HEK293 (cell line): ENCODE results near the gene RTCA.

Experiments used
- CTCF ChIA-PET: fragments of 350-600 bp; formaldehyde crosslinking; extraction: SDS; loops from one replicate; lab custom pipeline; 2021; ENCODE audit warnings: antibody characterized with exemption; lab: Yijun Ruan, JAX
- POLR2A ChIA-PET: fragments of 300-600 bp; formaldehyde crosslinking; extraction: SDS; loops from one replicate; lab custom pipeline; 2020; ENCODE audit warnings: antibody characterized with exemption, inconsistent platforms; lab: Yijun Ruan, JAX
- H3K27ac ChIP-seq: fragments of 200-500 bp; sonication (Bioruptor generic); 2 replicates; pipeline ENCODE4 v1.5.1; 2014; ENCODE audit warnings: low read depth, low read length, control low read depth, inconsistent platforms; ENCODE audit errors: extremely low read depth
- H3K36me3 ChIP-seq, 2 experiments: fragments of 200-500 bp in 1 of 2; sonication (Bioruptor generic) in 1 of 2; 1 replicate in 1 of 2; 2 replicates in 1 of 2; pipeline ENCODE4 v1.5.1; 2014 to 2017; ENCODE audit warnings: inconsistent platforms in 2 of 2, low read length in 2 of 2; ENCODE audit not compliant: control insufficient read depth in 2 of 2, insufficient read depth in 1 of 2
- H3K4me1 ChIP-seq: fragments of 200-500 bp; sonication (Bioruptor generic); 2 replicates; pipeline ENCODE4 v1.5.1; 2014; ENCODE audit warnings: mild to moderate bottlenecking, low read length, inconsistent platforms; ENCODE audit not compliant: control insufficient read depth, insufficient read depth
- H3K4me3 ChIP-seq: 2 replicates; pipeline ENCODE4 v1.5.1; 2011; ENCODE audit warnings: low read depth, mild to moderate bottlenecking, control low read depth, low read length, moderate library complexity
- H3K9me3 ChIP-seq: fragments of 200-500 bp; sonication (Bioruptor generic); 2 replicates; pipeline ENCODE4 v1.5.1; 2014; ENCODE audit warnings: low read depth, low read length, inconsistent platforms; ENCODE audit not compliant: control insufficient read depth, insufficient read depth
- FEZF1 ChIP-seq: fragments of 450-650 bp; formaldehyde crosslinking; IDR thresholded peaks from 2 replicates; pipeline ENCODE4 v1.5.1; 2016; ENCODE audit warnings: missing biosample characterization, missing genetic modification characterization
- HOXA7 ChIP-seq: sonication (generic); formaldehyde crosslinking; IDR thresholded peaks from 2 replicates; pipeline ENCODE4 v1.8.1; 2022; ENCODE audit warnings: missing genetic modification reagents, borderline replicate concordance
- MEIS1 ChIP-seq: sonication (generic); formaldehyde crosslinking; IDR thresholded peaks from 2 replicates; pipeline ENCODE4 v1.8.1; 2022; ENCODE audit warnings: missing genetic modification reagents, mild to moderate bottlenecking, borderline replicate concordance
- WT1 ChIP-seq: fragments of 450-650 bp; formaldehyde crosslinking; IDR thresholded peaks from 2 replicates; pipeline ENCODE4 v1.5.1; 2016; ENCODE audit warnings: missing biosample characterization, missing genetic modification characterization
- ZFP41 ChIP-seq: fragments of 450-650 bp; formaldehyde crosslinking; IDR thresholded peaks from 2 replicates; pipeline ENCODE4 v1.5.1; 2016; ENCODE audit warnings: missing biosample characterization, missing genetic modification characterization, borderline replicate concordance
- ZIC2 ChIP-seq: fragments of 450-650 bp; formaldehyde crosslinking; IDR thresholded peaks from 2 replicates; pipeline ENCODE4 v1.5.1; 2016; ENCODE audit warnings: missing biosample characterization, missing genetic modification characterization
- ZNF132 ChIP-seq: fragments of 450-650 bp; formaldehyde crosslinking; IDR thresholded peaks from 2 replicates; pipeline ENCODE4 v1.5.1; 2017; ENCODE audit warnings: missing biosample characterization, missing genetic modification characterization, borderline replicate concordance
- ZNF138 ChIP-seq: fragments of 450-650 bp; formaldehyde crosslinking; IDR thresholded peaks from 2 replicates; pipeline ENCODE4 v1.5.1; 2016; ENCODE audit warnings: missing biosample characterization, missing genetic modification characterization, borderline replicate concordance
- ZNF23 ChIP-seq: fragments of 450-650 bp; formaldehyde crosslinking; IDR thresholded peaks from 2 replicates; pipeline ENCODE4 v1.5.1; 2016; ENCODE audit warnings: missing biosample characterization, missing genetic modification characterization, borderline replicate concordance
- ZNF600 ChIP-seq: fragments of 450-650 bp; formaldehyde crosslinking; IDR thresholded peaks from 2 replicates; pipeline ENCODE4 v1.5.1; 2016; ENCODE audit warnings: missing biosample characterization, missing genetic modification characterization
- ZSCAN30 ChIP-seq: fragments of 450-650 bp; IDR thresholded peaks from 2 replicates; pipeline ENCODE4 v1.5.1; 2018; ENCODE audit warnings: missing biosample characterization, mild to moderate bottlenecking, missing genetic modification characterization, moderate library complexity
- TF ChIP-seq, protein P1 (sequence below): fragments of 450-650 bp; formaldehyde crosslinking; IDR thresholded peaks from 2 replicates; pipeline ENCODE4 v1.5.1; 2016; ENCODE audit warnings: missing biosample characterization, missing genetic modification characterization
- TF ChIP-seq, protein P2 (sequence below): fragments of 450-650 bp; formaldehyde crosslinking; IDR thresholded peaks from 2 replicates; pipeline ENCODE4 v1.5.1; 2017; ENCODE audit warnings: missing biosample characterization, missing genetic modification characterization
- TF ChIP-seq, protein P3 (sequence below): fragments of 450-650 bp; formaldehyde crosslinking; IDR thresholded peaks from 2 replicates; pipeline ENCODE4 v1.5.1; 2016; ENCODE audit warnings: missing biosample characterization, missing genetic modification characterization, low read depth
- TF ChIP-seq, protein P4 (sequence below): fragments of 450-650 bp; formaldehyde crosslinking; IDR thresholded peaks from 2 replicates; pipeline ENCODE4 v1.5.1; 2016; ENCODE audit warnings: missing biosample characterization, missing genetic modification characterization

RTCA gene

DNA sequence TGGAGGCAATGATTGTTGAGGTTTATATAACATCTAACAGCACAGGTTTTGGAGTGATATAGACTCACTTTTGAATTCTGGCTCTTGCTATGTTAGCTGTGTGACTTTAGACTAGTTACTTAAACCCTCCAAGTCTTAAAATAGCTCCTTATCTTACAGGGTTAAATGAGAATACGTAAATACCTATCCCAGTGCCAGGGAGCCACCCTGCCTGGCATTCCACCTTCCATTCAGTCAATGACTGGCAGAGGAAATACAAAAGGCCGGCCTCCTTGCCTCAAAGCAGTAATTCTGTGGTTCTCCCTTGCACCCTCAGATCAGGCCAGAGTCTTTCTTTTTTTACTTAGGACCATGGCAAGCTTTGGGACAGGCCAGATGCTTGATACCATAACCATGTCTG is 48.2 kb upstream of the RTCA start (continued):
- TF ChIP-seq ZIC2 (tag by site-specific recombination) (no peak), ZNF132 (no peak), ZFP41 (tag by site-specific recombination) (no peak), ZSCAN30 (no peak)
- TF ChIP-seq, protein P1, sequence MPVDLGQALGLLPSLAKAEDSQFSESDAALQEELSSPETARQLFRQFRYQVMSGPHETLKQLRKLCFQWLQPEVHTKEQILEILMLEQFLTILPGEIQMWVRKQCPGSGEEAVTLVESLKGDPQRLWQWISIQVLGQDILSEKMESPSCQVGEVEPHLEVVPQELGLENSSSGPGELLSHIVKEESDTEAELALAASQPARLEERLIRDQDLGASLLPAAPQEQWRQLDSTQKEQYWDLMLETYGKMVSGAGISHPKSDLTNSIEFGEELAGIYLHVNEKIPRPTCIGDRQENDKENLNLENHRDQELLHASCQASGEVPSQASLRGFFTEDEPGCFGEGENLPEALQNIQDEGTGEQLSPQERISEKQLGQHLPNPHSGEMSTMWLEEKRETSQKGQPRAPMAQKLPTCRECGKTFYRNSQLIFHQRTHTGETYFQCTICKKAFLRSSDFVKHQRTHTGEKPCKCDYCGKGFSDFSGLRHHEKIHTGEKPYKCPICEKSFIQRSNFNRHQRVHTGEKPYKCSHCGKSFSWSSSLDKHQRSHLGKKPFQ (tag by site-specific recombination) = no peak

DNA sequence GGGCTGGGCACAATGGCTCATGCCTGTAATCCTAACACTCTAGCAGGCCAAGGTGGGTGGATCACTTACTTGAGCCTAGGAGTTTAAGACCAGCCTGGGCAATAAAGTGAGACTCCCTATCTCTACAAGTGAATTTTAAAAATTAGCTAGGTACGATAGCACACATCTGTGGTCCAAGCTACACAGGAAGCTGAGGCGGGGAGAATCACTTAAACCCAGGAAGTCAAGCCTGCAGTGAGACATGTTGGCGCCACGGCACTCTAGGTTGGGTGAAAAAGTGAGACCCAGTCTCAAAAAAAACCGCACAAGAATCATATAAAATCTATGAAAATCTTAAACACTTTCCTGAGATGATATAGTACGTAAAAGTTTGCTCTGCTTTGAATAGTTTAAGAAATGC is 46.6 kb upstream of the RTCA start:
- CTCF ChIA-PET = interaction anchor here (0.6 kb wide), 1 partner anchor 58 kb away, joined by 4 read pairs; no protein-coding TSS in a partner anchor
- TF ChIP-seq ZNF132 = no peak
- TF ChIP-seq ZNF23 (tag by site-specific recombination) = no peak
- TF ChIP-seq, protein P2, sequence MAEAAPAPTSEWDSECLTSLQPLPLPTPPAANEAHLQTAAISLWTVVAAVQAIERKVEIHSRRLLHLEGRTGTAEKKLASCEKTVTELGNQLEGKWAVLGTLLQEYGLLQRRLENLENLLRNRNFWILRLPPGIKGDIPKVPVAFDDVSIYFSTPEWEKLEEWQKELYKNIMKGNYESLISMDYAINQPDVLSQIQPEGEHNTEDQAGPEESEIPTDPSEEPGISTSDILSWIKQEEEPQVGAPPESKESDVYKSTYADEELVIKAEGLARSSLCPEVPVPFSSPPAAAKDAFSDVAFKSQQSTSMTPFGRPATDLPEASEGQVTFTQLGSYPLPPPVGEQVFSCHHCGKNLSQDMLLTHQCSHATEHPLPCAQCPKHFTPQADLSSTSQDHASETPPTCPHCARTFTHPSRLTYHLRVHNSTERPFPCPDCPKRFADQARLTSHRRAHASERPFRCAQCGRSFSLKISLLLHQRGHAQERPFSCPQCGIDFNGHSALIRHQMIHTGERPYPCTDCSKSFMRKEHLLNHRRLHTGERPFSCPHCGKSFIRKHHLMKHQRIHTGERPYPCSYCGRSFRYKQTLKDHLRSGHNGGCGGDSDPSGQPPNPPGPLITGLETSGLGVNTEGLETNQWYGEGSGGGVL (tag by site-specific recombination) = no peak
- TF ChIP-seq ZNF138 (tag by site-specific recombination) = no peak
- no peak for TF ChIP-seq HOXA7
- TF ChIP-seq, protein P3, sequence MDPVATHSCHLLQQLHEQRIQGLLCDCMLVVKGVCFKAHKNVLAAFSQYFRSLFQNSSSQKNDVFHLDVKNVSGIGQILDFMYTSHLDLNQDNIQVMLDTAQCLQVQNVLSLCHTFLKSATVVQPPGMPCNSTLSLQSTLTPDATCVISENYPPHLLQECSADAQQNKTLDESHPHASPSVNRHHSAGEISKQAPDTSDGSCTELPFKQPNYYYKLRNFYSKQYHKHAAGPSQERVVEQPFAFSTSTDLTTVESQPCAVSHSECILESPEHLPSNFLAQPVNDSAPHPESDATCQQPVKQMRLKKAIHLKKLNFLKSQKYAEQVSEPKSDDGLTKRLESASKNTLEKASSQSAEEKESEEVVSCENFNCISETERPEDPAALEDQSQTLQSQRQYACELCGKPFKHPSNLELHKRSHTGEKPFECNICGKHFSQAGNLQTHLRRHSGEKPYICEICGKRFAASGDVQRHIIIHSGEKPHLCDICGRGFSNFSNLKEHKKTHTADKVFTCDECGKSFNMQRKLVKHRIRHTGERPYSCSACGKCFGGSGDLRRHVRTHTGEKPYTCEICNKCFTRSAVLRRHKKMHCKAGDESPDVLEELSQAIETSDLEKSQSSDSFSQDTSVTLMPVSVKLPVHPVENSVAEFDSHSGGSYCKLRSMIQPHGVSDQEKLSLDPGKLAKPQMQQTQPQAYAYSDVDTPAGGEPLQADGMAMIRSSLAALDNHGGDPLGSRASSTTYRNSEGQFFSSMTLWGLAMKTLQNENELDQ = no peak
- TF ChIP-seq WT1 (tag by site-specific recombination) = no peak
- no peak for TF ChIP-seq ZNF600 (tag by site-specific recombination)
- no peak for TF ChIP-seq MEIS1 (CRISPR knock-in tag)
- peaks cover 10 to 35% of the 10 kb centered on the region in 2 experiments for H3K36me3 ChIP-seq
- no peaks in the 10 kb centered on the region for H3K4me1 ChIP-seq
- no peak overlapping the region for H3K4me3 ChIP-seq
- POLR2A ChIA-PET = no interaction called here
- H3K27ac ChIP-seq = no peak overlapping the region
- no peaks in the 10 kb centered on the region for H3K9me3 ChIP-seq

DNA sequence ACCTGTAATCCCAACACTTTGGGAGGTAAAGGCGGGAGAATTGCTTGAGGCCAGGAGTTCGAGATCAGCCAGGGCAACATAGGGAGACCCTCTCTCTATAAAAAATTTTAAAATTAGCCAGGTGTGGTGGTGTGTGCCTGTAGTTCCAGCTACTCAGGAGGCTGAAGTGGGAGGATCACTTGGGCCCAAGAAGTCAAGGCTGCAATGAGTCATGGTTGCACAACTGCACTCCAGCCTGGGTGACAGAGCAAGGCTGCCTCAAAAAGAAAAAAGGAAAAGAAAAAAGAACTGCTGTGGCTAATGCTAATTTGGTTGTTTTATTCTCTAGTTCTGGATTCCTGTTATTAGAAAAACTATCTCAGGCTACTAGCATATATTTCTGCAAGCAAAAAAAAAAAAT is 46.1 kb upstream of the RTCA start:
- no peak overlapping the region for H3K4me3 ChIP-seq
- POLR2A ChIA-PET = no interaction called here
- peaks cover 10 to 31% of the 10 kb centered on the region in 2 experiments for H3K36me3 ChIP-seq
- H3K9me3 ChIP-seq = no peaks in the 10 kb centered on the region
- TF ChIP-seq, protein P4, sequence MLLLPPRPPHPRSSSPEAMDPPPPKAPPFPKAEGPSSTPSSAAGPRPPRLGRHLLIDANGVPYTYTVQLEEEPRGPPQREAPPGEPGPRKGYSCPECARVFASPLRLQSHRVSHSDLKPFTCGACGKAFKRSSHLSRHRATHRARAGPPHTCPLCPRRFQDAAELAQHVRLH = no peak
- TF ChIP-seq ZSCAN30 = no peak
- no peak for TF ChIP-seq FEZF1 (tag by site-specific recombination)
- TF ChIP-seq, all 188 proteins: peak for 0
- CTCF ChIA-PET = no interaction called here
- H3K27ac ChIP-seq = no peak overlapping the region
- no peaks in the 10 kb centered on the region for H3K4me1 ChIP-seq
